NOMO-1 treated with DMSO at 0.1 percent for 48 hours (cell line): Measurements from ENCODE around the gene MTG1.

Source experiments
- DNase-seq: peaks from one replicate; lab custom pipeline; 2025; ENCODE audit not compliant: unreplicated experiment; lab: John Stamatoyannopoulos, UW

The MTG1 gene

DNA sequence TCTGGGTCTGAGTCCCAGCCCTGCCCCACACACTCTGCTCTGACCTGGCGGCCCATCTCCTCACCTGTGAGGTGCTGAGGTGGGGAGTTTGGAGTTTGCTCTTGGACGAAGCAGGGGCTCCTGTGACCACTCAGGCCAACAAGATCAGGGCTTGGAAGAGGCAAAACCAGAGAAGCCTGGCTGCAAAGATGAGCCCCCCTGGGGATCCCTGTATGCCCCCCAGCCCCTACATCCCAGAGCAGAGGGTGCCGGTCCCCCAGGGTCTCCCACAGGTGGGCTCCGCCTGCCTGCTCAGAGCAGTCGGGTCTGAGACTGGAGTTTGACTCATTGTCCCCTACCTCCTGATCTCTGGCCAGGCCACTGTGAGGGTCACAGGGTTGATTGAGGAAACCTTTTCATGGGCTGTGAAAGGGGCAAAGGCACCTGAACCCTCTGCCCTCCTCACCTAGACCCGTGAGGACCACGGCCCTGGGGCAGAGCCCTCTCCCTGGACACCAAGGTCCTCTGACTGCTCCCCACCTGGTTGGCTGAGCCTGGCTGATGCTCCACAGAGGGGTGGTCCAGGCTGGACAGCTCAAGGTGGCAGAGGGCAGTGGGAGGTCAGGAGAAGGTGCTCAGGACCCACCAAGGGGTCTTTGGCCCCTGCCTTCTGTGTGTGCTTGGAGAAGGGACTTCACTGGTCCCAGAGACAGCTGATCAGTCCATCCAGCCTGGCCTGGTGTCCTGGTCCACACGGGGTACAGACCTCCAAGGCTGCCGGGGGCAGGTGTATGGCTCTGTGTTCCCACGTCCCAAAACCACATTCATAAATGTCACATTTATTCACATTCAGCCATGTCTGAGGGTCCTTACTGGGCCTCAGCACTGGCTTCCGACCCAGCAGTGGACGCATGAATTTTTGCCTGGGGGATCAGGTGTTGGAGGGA lies 50.6 kb downstream of the MTG1 start:
- no peak for DNase-seq

DNA sequence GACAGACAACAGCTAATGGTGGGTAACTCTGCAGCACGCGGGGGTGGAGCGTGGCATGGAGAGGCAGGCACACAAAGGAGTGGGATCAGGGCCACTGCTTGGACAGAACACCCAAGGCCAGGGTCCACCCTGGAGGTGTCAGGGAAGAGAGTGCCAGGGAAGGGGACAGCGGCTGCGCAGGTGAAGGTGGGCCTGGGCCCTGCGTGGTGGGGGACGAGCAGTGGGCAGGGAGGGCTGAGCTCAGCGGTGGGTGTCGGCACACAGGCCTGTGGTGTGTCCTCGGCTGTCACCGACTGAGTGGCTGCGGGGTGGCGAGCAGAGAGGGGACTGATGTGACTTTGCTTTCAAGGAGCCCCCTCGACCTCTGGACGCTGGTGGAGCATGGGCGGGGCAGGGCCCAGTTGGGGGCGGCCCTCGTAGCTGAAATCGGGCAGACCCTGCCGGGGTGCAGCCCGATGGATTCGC lies 51.3 kb downstream of the MTG1 start:
- no peak for DNase-seq

DNA sequence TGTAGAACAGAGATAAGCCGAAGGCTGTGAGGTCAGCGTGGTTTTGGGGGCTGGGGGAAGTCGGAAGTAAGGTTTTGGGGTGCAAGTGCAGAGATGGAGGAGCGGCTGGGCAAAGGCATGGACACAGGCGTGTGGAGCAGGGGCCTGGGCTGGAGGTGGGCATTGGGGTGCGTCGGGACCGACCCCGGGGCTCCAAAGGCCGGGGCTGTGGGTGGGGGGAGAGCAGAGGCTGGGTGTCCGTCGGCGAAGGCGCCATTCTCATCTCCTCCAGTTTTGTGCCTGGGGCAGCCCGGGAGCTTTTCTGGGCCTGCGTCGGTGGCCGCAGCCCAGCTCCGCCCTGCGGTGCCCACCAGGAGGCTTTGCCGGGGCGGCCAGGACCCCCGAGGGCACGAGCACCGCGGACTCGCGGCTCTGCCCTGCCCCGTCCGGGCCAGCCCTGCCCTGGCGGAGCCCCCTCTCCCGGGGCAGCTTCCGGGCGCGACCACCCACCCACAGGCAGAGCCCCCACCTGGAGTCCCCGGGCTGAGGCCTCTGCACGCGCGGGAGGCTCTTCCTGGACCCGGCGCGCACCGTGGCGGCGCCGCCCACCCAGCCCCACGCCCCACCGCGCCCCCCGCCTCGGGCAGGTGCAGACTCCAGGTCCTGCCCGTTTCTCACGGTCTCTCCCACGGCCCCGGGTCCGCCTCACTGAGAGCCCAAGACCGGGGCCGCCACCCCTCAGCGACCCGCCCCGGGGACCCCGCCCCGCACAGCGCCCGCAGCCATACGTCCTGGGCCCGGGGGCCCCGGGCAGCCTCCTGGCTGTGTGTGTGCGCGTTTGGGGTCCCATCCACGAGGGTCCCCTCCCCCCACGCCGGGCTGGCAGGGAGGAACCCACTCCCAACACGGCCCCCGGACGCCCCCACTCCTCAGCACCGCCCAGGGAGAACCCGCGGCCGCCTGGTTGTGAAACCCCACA lies 52.1 kb downstream of the MTG1 start:
- no peak for DNase-seq

DNA sequence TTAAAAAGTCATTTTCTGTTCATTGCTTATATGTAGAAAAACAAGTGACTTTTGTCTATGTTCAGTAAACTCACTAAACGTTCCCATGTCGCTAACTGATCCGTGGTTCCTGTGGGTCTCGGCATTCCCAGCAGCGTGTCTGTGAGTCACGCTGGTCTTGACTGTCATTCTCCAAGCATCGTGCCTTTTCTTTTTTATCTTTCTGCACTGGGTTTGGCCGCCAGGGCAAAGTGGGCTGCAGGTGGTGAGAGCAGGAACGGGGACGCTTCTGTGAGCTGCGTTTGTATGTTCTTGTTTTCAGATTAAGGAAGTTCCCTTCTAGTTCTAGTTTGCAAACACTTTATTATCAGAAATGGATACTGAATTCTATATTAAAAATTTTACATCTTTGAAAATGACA lies 53.0 kb downstream of the MTG1 start:
- DNase-seq: no peak

- no peak for DNase-seq
These were observed 54.2 kb downstream of the MTG1 start for GRCh38 chr10:133448120-133448519.

- no peak for DNase-seq
These were observed 57.4 kb downstream of the MTG1 start for GRCh38 chr10:133451346-133451745.

GRCh38 chr10:133452453-133452852 lies 58.5 kb downstream of the MTG1 start:
- no peak for DNase-seq

GRCh38 chr10:133453516-133454203 lies 59.7 kb downstream of the MTG1 start, which contains the start of gene SCART1:
SCART1 (plus strand) TSS chr10:133453945; CDS start chr10:133453998, 53 bp downstream.
- no peak for DNase-seq

- DNase-seq: no peak
These were observed 60.4 kb downstream of the MTG1 start for GRCh38 chr10:133454204-133454893.

- no peak for DNase-seq
These were observed 61.2 kb downstream of the MTG1 start for GRCh38 chr10:133455196-133455595.

- no peak for DNase-seq
These were observed 61.7 kb downstream of the MTG1 start for GRCh38 chr10:133455611-133456031.

- no peak for DNase-seq
These were observed 62.3 kb downstream of the MTG1 start for GRCh38 chr10:133456041-133456951.

DNA sequence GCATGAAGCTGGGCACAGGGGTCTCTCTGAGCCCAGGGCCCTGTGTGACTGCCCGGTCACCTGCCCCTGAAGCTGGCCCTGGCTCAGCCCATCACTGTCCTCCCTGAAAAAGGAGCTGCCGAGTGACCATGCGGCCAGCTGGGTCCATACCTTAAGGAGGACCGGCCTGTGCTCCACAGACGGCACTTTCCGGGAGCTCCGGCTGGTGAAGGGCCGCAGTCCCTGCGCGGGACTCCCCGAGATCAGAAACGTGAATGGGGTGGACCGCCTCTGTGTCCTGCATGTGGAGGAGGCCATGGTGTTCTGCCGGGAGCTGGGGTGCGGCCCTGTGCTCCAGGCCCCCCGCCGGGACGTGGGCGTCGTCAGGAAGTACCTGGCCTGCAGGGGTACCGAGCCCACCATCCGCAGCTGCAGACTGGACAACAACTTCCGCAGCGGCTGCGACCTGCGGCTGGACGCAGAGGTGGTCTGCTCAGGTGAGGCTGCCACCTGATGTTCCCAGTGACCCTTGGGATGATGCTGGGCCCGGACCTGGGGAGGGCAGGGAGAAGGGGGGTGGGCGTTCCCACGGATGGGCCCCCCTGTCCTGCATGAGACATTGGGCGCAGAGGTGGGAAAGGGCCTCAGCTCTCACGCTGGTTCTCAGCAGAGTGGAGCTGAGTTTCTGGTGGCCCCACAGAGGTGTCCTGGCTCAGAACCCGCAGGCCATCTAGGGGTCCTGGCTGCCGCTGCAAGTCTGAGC lies 63.3 kb downstream of the MTG1 start:
- no peak for DNase-seq

DNA sequence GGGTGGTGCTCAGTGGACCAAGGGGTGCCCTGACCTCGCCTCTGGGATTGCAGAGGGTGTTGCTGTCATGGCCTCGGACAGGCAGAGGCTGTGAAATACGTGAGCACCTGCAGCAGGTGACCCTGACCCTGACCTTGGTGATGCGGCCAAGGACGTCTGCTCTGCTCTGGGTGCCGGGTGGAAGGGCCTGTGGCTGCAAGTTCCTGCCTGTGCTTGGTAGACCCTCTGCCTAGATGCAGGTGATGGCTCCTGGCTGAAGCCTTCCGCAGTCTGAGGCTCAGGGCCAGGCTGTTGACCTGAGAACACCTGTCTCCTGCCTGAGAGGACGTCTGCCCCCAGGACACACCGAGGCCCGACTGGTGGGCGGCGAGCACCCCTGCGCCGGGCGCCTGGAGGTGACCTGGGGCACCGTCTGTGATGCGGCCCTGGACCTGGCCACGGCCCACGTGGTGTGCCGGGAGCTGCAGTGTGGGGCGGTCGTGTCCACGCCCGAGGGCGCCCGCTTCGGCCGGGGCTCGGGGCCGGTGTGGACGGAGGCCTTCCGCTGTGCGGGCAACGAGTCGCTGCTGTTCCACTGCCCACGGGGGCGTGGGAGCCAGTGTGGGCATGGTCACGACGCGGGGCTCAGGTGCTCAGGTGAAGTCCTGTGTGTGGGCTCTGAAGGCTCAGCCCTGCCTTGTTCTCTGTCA lies 64.2 kb downstream of the MTG1 start:
- DNase-seq: no peak

- DNase-seq: no peak
These were observed 64.9 kb downstream of the MTG1 start for GRCh38 chr10:133458710-133459453.

DNA sequence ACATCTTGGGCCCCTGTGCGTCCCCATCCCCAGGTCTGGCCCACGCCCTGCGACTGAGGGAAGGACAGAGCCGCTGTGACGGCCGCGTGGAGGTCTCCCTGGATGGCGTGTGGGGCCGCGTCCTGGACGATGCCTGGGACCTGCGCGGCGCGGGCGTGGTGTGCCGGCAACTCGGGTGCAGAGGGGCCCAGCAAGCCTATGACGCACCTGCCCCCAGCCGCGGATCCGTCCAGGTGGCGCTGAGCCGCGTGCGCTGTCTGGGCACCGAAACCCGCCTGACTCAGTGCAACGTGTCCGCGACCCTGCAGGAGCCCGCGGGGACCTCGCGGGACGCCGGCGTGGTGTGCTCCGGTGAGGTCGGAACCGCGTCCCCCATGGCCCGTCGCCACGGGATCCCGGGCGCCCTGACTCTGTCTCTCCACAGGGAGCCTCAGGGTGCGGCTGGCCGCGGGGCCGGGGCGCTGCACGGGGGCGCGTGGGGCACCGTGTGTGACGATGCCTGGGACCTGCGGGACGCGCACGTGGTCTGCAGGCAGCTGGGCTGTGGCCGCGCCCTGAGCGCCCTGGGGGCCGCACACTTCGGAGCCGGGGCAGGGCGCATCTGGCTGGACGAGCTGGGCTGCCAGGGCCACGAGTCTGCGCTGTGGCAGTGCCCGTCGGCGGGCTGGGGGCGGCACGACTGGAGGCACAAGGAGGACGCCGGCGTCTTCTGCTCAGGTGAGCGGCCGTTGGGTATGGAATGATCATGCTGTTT lies 65.7 kb downstream of the MTG1 start:
- no peak for DNase-seq
